HEK293T (cell line): ENCODE results near the gene SH2D3A.
A peak's percentile ranks its signal among the peaks of the same experiment; 100 is the strongest.

Source experiments
- CTCF ChIA-PET: fragments of 350-600 bp; formaldehyde crosslinking; extraction: SDS; loops from one replicate; lab custom pipeline; 2021; ENCODE audit warnings: antibody characterized with exemption, inconsistent platforms; lab: Yijun Ruan, JAX
- POLR2A ChIA-PET: fragments of 350-600 bp; formaldehyde crosslinking; extraction: SDS; loops from one replicate; lab custom pipeline; 2020; ENCODE audit warnings: antibody characterized with exemption, inconsistent platforms; lab: Yijun Ruan, JAX
- DNase-seq: peaks from one replicate; pipeline ENCODE4 v3.0.0; 2012; ENCODE audit warnings: mixed read lengths; ENCODE audit errors: extremely low spot score
- ARNT ChIP-seq: fragments of 450-650 bp; IDR thresholded peaks from 2 replicates; pipeline ENCODE4 v1.6.1; 2017; ENCODE audit warnings: mild to moderate bottlenecking
- BHLHE40 ChIP-seq: fragments of 450-650 bp; IDR thresholded peaks from 2 replicates; pipeline ENCODE4 v1.6.1; 2016; ENCODE audit warnings: mild to moderate bottlenecking, moderate library complexity, borderline replicate concordance
- CTBP1 ChIP-seq: fragments of 450-650 bp; IDR thresholded peaks from 2 replicates; pipeline ENCODE4 v1.6.1; 2016; ENCODE audit warnings: borderline replicate concordance
- ELF4 ChIP-seq: fragments of 450-650 bp; IDR thresholded peaks from 2 replicates; pipeline ENCODE4 v1.6.1; 2017; ENCODE audit warnings: antibody characterized with exemption
- FOXA1 ChIP-seq: fragments of 450-650 bp; IDR thresholded peaks from 2 replicates; pipeline ENCODE4 v1.6.1; 2016; ENCODE audit warnings: mild to moderate bottlenecking
- FOXK2 ChIP-seq: fragments of 450-650 bp; IDR thresholded peaks from 2 replicates; pipeline ENCODE4 v1.6.1; 2016; ENCODE audit warnings: mild to moderate bottlenecking
- FOXM1 ChIP-seq: fragments of 450-650 bp; IDR thresholded peaks from 2 replicates; pipeline ENCODE4 v1.6.1; 2017; ENCODE audit warnings: mild to moderate bottlenecking, borderline replicate concordance
- HDGF ChIP-seq: fragments of 450-650 bp; IDR thresholded peaks from 2 replicates; pipeline ENCODE4 v1.6.1; 2017; ENCODE audit warnings: antibody characterized with exemption, borderline replicate concordance
- L3MBTL2 ChIP-seq: fragments of 450-650 bp; conservative IDR thresholded peaks from 2 replicates; pipeline ENCODE4 v1.6.1; 2016; ENCODE audit warnings: mild to moderate bottlenecking
- LEF1 ChIP-seq: fragments of 450-650 bp; IDR thresholded peaks from 2 replicates; pipeline ENCODE4 v1.6.1; 2017; ENCODE audit warnings: mild to moderate bottlenecking, borderline replicate concordance
- NFRKB ChIP-seq: fragments of 450-650 bp; IDR thresholded peaks from 2 replicates; pipeline ENCODE4 v1.6.1; 2016; ENCODE audit warnings: mild to moderate bottlenecking, moderate library complexity
- SP1 ChIP-seq: fragments of 450-650 bp; IDR thresholded peaks from 2 replicates; pipeline ENCODE4 v1.6.1; 2017
- SUZ12 ChIP-seq: fragments of 450-650 bp; IDR thresholded peaks from 2 replicates; pipeline ENCODE4 v1.6.1; 2016; ENCODE audit warnings: mild to moderate bottlenecking
- TARDBP ChIP-seq: fragments of 450-650 bp; IDR thresholded peaks from 2 replicates; pipeline ENCODE4 v1.6.1; 2016
- ZNF384 ChIP-seq: fragments of 450-650 bp; IDR thresholded peaks from 2 replicates; pipeline ENCODE4 v1.6.1; 2016
- TF ChIP-seq, protein P1 (sequence below): fragments of 450-650 bp; IDR thresholded peaks from 2 replicates; pipeline ENCODE4 v1.6.1; 2016

Gene SH2D3A

DNA sequence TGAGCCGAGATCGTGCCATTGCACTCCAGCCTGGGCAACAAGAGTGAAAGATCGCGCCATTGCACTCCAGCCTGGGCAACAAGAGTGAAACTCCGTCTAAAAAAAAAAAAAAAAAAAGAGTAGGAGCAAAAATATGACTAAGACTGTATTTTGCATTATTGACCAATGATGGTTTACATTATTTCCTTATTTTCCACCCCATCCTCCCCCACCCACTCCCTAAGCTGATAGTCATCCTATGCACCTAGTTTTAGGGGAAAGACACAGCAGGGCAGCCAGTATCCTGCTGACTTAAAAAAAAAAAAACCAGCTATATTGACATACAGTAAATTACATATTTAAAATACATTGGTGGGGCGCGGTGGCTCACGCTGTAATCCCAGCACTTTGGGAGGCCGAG is 30.4 kb upstream of the SH2D3A start:
- no peak for TF ChIP-seq FOXM1
- TF ChIP-seq HDGF: no peak
- TF ChIP-seq LEF1: no peak
- TF ChIP-seq ZNF384: no peak
- TF ChIP-seq CTBP1: no peak
- TF ChIP-seq ARNT: no peak
- TF ChIP-seq, protein P1, sequence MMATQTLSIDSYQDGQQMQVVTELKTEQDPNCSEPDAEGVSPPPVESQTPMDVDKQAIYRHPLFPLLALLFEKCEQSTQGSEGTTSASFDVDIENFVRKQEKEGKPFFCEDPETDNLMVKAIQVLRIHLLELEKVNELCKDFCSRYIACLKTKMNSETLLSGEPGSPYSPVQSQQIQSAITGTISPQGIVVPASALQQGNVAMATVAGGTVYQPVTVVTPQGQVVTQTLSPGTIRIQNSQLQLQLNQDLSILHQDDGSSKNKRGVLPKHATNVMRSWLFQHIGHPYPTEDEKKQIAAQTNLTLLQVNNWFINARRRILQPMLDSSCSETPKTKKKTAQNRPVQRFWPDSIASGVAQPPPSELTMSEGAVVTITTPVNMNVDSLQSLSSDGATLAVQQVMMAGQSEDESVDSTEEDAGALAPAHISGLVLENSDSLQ: no peak
- no peak for TF ChIP-seq TARDBP
- TF ChIP-seq SUZ12: no peak
- no peak for TF ChIP-seq NFRKB
- TF ChIP-seq SP1: no peak
- no peak for TF ChIP-seq FOXA1
- POLR2A ChIA-PET: no interaction called here
- no peak for DNase-seq
- CTCF ChIA-PET: no interaction called here

DNA sequence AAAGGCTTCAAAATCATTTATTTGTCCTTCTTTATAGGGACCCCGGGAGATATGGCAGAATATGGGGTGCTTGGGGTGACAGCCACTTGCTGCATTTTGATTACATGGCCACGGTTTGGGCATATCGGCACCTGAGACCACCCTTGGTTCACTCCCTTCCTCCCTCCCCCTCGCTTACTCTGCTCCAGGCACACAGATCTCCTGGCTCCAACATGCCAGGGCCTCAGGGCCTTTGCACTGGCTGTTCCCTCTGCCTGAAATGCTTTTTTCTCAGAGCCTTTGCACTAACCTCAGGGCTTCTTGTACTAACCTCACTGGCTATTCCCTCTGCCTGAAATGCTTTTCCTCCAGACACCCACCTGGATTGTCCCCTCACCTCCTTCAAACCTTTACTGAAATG is 29.0 kb upstream of the SH2D3A start:
- ChIA-PET CTCF (no interaction called here), POLR2A (no interaction called here)
- DNase-seq: no peak
- TF ChIP-seq ARNT (no peak), FOXA1 (no peak), SP1 (no peak), L3MBTL2 (no peak), HDGF (no peak), FOXM1 (no peak), ELF4 (no peak), CTBP1 (no peak), ZNF384 (no peak), TARDBP (no peak), LEF1 (no peak), NFRKB (no peak), FOXK2 (no peak)
- TF ChIP-seq, protein P1: no peak

- CTCF ChIA-PET: no interaction called here
- DNase-seq: no peak
- TF ChIP-seq HDGF (no peak), BHLHE40 (no peak), FOXK2 (no peak), ZNF384 (no peak), LEF1 (no peak)
- TF ChIP-seq, protein P1: no peak
- POLR2A ChIA-PET: no interaction called here
These were observed 27.6 kb upstream of the SH2D3A start for GRCh38 chr19:6794686-6795431.

DNA sequence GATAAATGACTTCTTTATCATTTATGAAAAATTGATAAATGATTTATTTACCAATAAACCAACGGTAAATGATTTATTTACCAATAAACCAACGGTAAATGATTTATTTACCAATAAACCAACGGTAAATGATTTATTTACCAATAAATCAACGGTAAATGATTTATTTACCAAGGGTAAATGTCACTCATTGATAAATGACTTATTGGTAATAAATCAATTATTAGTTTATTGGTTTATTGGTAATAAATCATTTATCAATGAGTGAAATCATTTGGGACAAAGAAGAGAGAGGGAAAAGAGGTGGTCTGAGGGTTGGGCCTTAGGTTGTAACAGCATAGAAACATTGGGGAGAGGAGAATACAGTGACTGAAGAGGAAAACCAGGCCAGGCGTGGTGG is 26.7 kb upstream of the SH2D3A start:
- ChIA-PET POLR2A (no interaction called here), CTCF (no interaction called here)
- DNase-seq: no peak
- TF ChIP-seq, protein P1: peak; percentile 70
- no peak for TF ChIP-seq CTBP1

DNA sequence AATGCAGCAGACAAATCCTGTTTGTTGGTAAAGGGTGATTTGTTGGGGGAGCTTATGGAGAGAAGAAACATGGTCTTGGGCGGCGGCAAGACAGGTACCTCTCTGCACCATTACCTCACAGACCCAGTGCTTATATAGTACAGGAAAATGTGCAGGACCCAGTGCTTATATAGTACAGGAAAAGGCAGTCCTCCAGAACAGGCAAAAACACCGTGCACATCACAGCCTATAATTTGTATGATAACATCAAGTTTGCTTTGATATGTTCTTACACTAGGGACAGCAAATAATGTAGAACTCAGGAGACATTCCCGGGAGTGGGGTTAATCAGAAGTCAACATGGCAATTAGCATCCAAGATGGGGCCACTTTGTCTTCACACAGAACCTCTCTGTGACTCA is 26.2 kb upstream of the SH2D3A start:
- POLR2A ChIA-PET: no interaction called here
- CTCF ChIA-PET: no interaction called here
- TF ChIP-seq HDGF (no peak), L3MBTL2 (no peak), FOXK2 (no peak), ZNF384 (no peak), BHLHE40 (no peak), CTBP1 (no peak), LEF1 (no peak), FOXA1 (no peak), NFRKB (no peak), ARNT (no peak), TARDBP (no peak), SUZ12 (no peak)
- TF ChIP-seq, protein P1: no peak
- no peak for DNase-seq
